GM18520 (cell line): ENCODE results near the gene MORN1.
"Not testable (repeated sequence)": the region's sequence is repeated elsewhere in the genome, so short reads cannot be mapped to it uniquely, and the experiment has no call there.

ENCODE experiments used
- ATAC-seq: cut with Tn5 transposase; IDR thresholded peaks from one replicate; pipeline ENCODE4 v1.9.1; 2021; ENCODE audit not compliant: unreplicated experiment

Gene MORN1

GRCh38 chr1:2391041-2391930 lies at the start of gene MORN1, which contains the start of gene RER1:
MORN1 (minus strand) TSS chr1:2391554; CDS start chr1:2391533, 21 bp downstream.
RER1 (plus strand) TSS chr1:2391841; CDS start chr1:2395791, 3,950 bp downstream.
- ATAC-seq, result peak; percentile 88

DNA sequence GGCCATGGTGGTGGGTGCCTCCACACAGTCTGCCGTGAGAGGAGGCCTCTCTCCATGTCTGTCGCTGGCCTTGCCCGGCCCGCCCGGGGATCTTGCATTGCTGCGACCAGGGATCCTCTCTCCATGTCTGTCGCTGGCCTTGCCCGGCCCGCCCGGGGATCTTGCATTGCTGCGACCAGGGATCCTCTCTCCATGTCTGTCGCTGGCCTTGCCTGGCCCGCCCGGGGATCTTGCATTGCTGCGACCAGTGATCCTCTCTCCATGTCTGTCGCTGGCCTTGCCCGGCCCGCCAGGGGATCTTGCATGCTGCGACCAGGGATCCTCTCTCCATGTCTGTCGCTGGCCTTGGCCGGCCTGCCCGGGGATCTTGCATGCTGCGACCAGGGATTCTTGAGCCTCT lies 49.0 kb upstream of the MORN1 start:
- ATAC-seq, result not testable (repeated sequence)

DNA sequence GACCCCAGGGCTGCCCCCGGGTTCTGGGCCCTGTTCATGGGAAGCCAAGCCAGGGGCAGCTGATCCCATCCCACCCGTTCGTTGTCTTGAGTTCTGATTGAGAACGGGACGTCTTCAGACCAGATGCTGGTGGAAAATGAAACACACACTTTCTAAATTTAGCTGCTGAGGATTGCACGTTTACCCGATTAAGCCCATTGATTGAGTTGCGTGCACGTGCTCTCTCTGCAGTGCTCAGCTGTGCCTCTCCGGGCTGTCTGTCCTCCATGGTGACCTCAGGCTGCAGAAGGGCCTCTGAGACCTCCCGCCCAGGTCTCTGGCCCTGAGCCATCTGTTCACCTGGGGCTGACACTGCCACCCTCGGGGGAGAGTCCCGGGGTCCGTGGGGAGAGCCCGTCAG lies 48.0 kb upstream of the MORN1 start:
- ATAC-seq, result no peak

DNA sequence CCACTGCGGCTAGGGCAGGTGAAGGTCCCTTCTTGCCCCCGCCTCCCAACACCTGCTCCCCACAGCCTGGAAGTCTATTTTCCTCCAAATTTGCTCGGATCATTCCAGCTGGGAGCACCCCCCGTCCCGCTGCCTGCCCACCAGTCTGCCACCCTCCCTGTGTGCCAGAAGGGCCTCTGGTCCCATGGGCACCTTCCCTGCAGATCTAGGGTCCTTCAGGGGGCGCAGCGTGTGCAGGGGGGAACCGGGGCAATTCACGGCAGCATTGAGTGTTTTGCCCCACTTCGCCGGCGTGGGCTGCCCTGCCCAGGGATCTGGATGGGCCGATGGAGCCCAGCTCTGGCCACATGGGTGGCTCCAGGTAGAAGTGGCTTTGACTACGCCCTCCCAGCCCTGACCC lies 47.3 kb upstream of the MORN1 start:
- ATAC-seq, result no peak

- ATAC-seq, result no peak
Measured at GRCh38 chr1:2438038-2438437, 46.7 kb upstream of the MORN1 start.

GRCh38 chr1:2437617-2438016 lies 46.3 kb upstream of the MORN1 start:
- ATAC-seq, result no peak

DNA sequence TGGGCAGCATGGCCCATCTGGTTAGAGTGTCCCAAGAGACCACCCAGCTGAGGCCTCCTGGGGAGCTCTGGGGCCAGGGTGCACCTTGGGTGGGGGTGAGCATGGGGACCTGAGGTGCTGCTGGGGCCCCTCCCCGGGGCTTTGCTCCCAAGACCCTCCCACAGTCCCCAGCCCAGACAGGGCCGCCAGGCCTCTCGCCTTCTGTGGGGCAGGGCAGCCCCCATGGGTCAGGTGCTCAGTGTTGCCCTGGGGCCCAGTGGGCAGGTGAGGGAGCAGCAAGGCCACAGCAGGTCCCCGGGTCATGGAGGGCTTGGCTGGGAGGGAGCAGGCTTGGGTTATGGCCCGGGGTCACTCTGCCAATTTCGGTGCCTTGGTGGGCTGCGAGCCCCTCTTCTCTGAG lies 45.5 kb upstream of the MORN1 start:
- ATAC-seq, result no peak

- ATAC-seq, result no peak
Measured at GRCh38 chr1:2435746-2436355, 44.5 kb upstream of the MORN1 start.

DNA sequence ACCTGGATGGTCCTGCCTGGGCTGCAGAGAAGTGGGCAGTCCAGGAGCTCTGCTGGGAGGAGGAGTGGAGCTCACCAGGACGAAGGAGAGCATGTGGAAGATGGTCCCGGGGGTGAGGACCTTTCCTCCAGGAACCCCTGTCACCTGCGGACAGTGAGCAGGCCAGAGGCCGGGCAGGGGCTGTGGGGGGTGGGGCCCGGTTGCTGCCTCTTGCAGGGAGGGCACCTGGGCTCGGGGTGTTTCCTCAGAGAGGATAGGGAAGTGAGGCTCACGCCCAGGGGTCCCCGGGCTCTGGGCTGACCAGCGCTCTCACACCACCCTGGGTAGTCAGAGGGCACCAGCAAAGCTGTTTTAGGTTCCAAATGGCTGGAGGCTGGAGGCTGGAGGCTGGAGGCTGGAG lies 43.7 kb upstream of the MORN1 start:
- ATAC-seq, result no peak

- ATAC-seq, result no peak
Measured at GRCh38 chr1:2433936-2434655, 42.7 kb upstream of the MORN1 start.

GRCh38 chr1:2433196-2433595 lies 41.8 kb upstream of the MORN1 start:
- no peak for ATAC-seq

- no peak for ATAC-seq
Measured at GRCh38 chr1:2432441-2432844, 41.1 kb upstream of the MORN1 start.

DNA sequence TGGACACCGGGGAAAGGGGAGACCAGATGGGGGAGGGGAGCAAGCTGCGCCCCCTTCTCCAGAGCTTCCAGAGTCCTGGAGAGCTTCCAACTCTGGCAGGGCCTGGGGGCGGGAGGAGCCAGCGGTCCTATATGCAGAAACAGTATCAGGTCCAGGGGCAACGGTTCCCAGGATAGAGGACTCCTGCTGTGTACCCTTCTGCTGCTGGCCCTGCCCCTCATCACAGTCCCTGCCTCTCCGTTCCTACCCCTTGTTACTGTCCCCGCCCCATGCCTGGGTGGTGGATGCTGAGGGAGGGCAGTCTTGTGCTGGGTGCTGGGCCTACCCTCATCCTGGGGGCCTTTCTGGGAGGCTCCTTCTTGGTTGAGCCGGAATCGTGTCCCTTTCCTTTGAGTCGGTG lies 40.2 kb upstream of the MORN1 start:
- no peak for ATAC-seq

DNA sequence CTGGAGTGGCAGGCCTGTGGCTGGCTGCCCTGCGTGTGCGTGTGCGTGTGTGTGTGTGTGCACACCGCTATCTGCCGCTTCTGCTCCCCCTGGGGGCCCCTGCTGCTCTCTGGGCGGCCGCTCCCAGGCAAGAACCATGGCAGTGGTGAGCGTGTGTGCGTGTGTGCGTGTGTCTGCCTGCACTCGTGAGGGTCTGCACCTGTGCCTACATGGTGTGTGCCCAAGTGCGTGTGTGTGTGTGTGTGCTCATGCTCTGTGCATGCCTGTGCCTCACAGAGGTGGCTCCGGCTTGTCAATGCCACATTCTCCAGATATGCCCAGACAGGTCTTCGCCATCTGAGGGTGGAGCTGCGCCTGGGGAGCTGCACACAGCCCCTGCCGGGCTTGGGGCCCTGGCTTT lies 39.7 kb upstream of the MORN1 start:
- no peak for ATAC-seq

- no peak for ATAC-seq
Measured at GRCh38 chr1:2430592-2430973, 39.2 kb upstream of the MORN1 start.

DNA sequence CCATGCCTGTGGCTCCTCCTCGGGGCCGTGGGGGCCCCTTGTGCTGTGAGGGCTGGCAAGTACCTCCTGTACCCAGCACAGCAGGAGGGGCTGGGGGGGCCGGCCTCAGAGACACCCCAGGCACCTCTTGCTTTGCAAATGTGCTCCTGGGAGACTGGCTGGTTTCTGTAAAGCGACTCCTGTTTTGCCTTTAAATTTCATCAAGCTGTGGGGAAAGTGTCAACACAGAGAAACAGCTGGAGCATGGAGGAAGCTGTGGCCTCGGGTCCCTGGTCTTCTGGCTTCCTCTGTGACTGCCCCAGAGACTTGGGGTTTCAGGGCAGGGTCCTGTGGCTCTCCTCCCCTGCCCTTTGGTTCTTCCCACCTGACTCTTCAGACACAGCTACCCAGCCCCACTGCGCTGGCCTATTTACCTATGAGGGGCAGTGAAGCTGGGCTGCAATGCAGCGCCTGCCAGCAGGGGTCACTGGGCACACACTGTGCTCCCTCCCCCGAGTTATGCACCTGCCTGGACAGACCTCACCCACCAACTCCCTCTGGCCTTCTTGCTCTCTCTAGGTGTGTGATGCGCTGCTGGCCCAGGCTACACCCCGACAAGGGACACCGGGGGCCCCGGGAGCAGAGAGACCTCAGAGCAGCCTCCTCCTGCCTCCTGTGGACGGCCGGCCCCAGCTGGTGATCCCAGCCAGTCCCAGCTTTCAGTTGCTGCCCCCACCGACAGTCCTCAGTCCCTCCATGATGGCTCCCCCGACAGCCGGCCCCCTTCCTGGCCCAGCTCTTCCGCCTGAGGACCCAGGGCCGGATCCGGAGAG lies 38.6 kb upstream of the MORN1 start:
- no peak for ATAC-seq

GRCh38 chr1:2428490-2428889 lies 37.1 kb upstream of the MORN1 start:
- ATAC-seq, result no peak

- ATAC-seq, result no peak
Measured at GRCh38 chr1:2427976-2428375, 36.6 kb upstream of the MORN1 start.

GRCh38 chr1:2427051-2427450 lies 35.7 kb upstream of the MORN1 start:
- ATAC-seq, result no peak

- no peak for ATAC-seq
Measured at GRCh38 chr1:2426540-2426939, 35.2 kb upstream of the MORN1 start.

DNA sequence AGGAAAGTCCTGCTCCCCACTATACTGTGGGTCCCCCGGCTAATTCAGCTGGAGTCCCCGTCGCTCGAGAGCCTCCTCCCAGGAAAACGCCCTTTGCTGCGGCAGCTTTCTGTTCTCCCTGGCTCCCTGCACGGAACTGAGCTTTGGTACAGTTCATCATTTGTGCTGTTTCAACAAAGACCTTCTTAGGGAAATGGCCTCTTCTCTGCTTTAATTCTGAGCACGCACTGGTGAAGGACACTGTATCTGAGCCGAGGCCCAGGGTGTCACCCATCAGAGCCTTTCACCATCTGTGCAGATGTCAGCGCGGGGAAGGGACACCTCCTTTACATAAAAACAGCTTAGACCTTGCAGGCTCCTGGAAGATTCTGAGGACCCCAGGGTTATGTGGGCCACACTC lies 34.5 kb upstream of the MORN1 start:
- no peak for ATAC-seq
